Right lobe of liver (tissue), 4 donors: ENCODE measurements around the gene BAIAP2L2.

Experiments used
- POLR2A ChIP-seq: fragments of 450-650 bp; IDR thresholded peaks from one replicate; pipeline ENCODE4 v1.6.1; 2017; ENCODE audit warnings: antibody characterized with exemption, mild to moderate bottlenecking
- TF ChIP-seq, protein P1 (sequence below), 4 donors: fragments of 200-600 bp in 3 of 4; fragments of 450-650 bp in 1 of 4; IDR thresholded peaks; one replicate each; pipeline versions ENCODE4 v1.5.1 to v1.8.0; 2016 to 2022; ENCODE audit warnings: antibody characterized with exemption in 4 of 4, mild to moderate bottlenecking in 2 of 4
- donor health status: DM: no; HTN: no; CAD: no.
- donor health status: DM: no; HTN: no; CAD: no.
- donor health status: DM: no; HTN: yes; CAD: no.

DNA sequence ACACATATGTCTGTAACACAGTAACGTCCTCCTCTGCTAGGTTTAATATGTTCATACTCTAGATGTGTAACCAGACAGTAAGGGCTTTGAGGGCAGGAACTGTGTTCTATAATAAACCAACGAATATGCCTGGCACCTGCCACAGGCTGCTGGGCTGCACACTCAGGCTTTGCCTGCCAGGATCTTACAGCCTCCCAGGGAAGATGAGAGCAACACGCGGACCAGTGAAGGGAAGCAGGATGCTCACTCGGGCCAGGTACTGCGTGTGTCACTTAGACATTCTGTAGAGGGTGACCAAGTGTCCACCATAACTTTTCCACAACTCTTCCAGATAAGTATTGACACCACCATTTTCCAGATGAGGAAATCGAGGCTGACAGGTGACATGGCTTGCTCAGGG, 21.7 kb upstream of the BAIAP2L2 start:
- TF ChIP-seq, protein P1, sequence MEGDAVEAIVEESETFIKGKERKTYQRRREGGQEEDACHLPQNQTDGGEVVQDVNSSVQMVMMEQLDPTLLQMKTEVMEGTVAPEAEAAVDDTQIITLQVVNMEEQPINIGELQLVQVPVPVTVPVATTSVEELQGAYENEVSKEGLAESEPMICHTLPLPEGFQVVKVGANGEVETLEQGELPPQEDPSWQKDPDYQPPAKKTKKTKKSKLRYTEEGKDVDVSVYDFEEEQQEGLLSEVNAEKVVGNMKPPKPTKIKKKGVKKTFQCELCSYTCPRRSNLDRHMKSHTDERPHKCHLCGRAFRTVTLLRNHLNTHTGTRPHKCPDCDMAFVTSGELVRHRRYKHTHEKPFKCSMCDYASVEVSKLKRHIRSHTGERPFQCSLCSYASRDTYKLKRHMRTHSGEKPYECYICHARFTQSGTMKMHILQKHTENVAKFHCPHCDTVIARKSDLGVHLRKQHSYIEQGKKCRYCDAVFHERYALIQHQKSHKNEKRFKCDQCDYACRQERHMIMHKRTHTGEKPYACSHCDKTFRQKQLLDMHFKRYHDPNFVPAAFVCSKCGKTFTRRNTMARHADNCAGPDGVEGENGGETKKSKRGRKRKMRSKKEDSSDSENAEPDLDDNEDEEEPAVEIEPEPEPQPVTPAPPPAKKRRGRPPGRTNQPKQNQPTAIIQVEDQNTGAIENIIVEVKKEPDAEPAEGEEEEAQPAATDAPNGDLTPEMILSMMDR (IDR thresholded peaks at IDR 0.05): no peak
- no peak for TF ChIP-seq POLR2A
